Globus pallidus (tissue), 1 donor: ENCODE results near the gene STK32C.
"Not testable (repeated sequence)": the region's sequence is repeated elsewhere in the genome, so short reads cannot be mapped to it uniquely, and the experiment has no call there.

Experiments used
- DNase-seq: peaks from one replicate; pipeline ENCODE4 v3.0.0-alpha.2; 2015; ENCODE audit warnings: low spot score

Gene STK32C

DNA sequence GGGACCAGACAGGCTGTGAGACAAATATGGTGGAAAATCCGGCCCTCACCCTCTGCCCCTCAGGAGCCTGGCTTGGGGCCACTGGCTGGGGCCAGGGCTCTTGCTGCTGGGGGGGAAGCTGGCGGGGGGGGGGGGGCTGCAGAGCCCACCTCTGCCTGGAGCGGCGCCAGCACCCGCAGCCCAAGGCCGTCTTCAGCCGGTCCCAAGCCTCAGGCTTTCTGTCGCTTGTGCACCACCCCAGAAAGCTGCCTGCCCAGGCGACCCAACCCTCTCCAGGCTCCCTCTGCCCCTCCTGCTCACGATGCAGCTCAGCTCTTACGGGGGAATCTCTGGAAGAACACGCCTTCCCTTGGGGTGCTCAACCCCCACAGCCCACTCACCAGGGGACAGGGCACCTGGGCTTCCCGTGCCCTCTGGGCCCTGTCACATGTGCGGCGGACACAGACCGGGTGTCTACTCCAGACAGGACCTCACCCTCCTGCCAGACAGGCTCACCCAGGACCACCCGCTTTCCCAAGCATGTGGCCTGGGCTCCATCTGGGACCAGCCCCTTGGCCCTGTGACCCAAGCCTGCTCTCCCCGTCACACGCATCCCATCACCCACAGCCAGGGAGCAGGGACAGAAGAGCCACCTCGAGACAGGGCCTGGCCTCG, 77.1 kb downstream of the STK32C start:
- DNase-seq = no peak

GRCh38 chr10:132229834-132230556, 77.8 kb downstream of the STK32C start:
- DNase-seq = no peak

DNA sequence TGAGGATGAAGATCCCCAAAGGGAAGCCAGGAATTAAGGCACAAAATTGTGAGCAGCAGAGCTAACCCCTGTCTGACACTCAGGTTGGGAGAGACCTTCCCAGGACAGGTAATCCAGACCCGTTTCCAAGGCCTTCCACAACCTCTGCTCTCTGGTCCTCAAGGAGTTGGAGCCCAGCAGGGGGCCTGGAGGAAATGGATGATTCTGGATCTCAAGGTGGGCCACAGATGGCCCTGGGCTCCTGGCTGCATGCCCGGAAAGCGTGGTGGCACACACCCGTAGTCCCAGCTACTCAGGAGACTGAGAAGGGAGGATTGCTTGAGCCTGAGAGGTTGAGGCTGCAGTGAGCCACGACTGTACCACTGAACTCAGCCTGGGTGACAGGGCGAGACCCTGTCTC, 78.7 kb downstream of the STK32C start:
- DNase-seq = no peak

- DNase-seq = no peak
Observed at GRCh38 chr10:132228616-132229015, 79.1 kb downstream of the STK32C start.

DNA sequence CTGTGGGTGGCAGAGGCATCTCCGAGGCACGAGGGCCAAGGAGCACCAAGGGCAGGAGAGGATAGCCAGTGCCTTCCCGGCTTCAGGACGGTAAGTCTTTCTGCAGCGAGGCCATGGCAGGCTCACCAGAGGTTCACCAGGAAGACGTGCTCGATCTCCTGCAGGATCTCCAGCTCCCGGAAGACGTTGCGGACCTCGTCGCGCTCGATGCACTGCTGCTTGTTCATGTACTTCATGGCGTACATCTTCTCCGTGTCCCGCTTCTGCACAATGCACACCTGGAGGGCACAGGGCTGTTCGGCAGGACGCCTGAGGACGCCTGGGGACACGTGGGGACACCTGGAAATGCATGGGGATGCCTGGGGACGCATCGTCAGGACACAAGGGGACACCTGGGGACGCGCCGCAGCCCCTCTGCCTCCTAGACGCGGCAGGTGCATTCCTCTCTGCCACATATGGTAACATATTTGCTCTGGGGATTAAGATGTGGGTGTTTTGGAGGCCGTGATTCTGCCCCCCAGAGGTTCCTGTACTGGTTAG, 79.8 kb downstream of the STK32C start:
- no peak for DNase-seq

DNA sequence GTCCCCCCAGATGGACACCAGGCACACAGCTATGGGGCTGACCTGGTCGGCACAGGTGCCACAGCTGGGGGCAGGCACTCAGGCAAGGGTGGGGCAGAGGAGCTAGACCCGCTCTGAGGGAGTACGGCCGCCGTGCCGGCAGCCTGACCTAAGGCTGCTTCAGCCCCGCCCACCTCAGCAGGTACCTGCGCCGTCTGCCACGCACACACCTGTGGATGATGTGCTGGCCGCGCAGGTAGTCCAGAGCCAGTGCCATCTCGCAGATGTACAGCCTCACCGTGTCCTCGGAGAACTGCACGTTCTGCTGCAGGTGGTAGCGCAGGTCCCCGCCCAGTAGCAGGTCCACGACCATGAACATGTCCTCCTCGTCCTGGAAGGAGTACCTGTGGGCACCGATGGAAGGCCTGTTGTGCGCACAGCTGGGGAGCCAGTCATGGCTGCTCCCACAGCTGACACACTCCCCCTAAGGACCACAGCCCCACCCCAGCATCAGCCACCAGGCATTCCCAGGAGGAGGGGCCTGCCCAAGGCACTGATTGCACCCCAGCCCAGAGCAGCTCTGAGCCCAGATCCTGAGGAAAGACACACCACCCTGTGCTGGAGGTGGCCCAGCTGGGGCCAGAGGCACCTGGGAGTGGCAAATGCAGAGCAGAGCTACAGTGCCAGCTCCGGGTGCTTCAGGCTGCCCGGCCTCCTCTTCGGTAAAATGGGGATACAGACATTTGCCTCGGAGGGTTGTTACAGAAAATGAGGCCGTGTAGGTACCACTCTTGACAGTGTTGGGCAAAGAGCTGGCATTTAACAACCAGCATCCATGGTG, 81.0 kb downstream of the STK32C start:
- no peak for DNase-seq

DNA sequence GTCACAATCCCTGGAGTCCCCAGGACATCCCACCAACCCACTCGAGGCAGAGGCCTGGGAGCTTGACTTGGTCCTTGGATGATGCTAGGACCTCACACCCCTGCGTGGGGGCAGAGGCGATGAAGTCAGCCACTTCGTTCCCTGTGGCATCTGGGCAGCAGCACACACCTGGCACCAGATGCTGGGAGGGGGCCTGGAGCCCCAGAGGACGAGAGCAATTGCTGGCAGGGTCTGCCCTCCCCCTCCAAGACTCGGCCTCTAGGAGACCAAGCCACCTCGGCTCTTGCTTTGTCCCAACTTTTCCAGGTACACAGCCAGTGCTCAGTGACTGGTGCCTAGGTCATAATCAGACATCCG, 81.9 kb downstream of the STK32C start:
- no peak for DNase-seq

GRCh38 chr10:132225073-132225848, 82.5 kb downstream of the STK32C start:
- DNase-seq = no peak

- DNase-seq = no peak
Observed at GRCh38 chr10:132224343-132225072, 83.2 kb downstream of the STK32C start.

GRCh38 chr10:132223611-132224342, 84.0 kb downstream of the STK32C start:
- no peak for DNase-seq

GRCh38 chr10:132223156-132223590, 84.6 kb downstream of the STK32C start:
- peak; percentile 75 for DNase-seq

- DNase-seq = no peak
Observed at GRCh38 chr10:132222726-132223125, 85.0 kb downstream of the STK32C start.

DNA sequence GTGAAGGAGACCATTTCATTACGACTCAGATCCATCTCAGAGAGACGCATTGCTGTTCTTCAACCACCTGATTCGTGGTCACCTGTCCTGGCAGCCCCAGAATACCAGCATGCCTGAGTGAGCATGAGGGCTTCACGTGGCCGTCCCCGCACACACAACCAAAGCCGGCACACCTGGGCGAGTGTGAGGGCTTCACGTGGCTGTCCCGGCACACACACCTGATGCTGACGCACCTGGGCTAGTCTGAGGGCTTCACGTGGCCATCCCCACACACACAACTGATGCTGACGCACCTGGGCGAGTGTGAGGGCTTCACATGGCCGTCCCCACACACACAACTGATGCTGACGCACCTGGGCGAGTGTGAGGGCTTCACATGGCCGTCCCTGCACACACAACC, 86.8 kb downstream of the STK32C start:
- DNase-seq = not testable (repeated sequence)

- no peak for DNase-seq
Observed at GRCh38 chr10:132220061-132220460, 87.7 kb downstream of the STK32C start.

- DNase-seq = no peak
Observed at GRCh38 chr10:132219486-132219885, 88.3 kb downstream of the STK32C start.

DNA sequence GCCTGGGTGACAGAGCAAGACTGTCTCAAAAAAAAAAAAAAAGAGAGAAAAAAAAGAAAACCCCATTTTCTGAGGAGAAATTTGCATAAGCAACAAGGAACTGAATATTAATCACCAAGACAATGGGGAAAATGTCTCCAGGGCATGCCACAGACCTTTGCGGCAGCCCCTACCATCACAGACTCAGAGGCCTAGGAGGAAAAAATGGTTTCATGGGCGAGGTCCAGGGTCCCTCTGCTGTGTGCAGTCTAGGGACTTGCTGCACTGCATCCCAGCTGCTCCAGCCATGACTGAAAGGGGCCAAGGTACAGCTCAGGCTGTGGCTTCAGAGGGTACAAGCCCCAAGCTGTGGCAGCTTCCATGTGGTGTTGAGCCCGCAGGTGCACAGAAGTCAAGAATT, 91.3 kb downstream of the STK32C start:
- not testable (repeated sequence) for DNase-seq

DNA sequence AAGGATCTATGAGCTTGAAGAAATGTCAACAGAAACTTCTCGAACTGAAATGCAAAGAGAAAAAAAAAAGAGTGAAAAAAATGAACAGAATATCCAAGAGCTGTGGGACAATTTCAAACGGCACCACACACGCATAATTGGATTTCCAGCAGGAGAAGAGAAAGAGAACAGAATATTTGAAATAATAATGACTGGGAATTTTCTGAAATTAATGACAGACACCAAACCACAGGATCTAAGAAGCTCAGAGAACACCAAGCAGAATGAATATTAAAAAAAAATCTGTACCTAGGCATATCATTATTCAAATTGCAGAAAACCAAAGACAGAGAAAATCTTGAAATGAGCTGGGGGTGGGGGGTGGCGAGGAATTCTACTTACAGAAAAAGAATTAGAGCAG, 93.8 kb downstream of the STK32C start:
- DNase-seq = no peak

GRCh38 chr10:132212816-132213215, 94.9 kb downstream of the STK32C start:
- no peak for DNase-seq

DNA sequence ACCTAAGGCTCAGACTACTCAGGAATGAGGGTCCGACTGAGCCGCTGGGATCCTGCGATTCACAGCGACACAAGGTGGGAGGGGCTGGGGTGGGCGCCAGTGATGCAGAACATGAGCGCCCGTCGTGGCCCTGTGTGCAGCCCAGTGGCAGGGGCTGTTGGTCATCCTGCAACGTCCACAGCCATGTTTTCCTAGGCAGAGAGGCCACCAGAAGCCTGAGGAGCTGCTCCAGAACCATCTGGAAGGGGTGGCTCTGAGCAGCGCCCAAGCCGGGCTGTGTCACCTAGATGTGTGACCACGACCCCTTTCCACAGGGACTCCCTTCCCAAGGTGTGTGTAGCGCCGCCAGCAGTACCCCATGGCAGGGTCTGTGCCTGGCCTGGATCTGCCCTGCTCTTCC, 96.5 kb downstream of the STK32C start:
- DNase-seq = no peak

GRCh38 chr10:132210766-132211165, 97.0 kb downstream of the STK32C start:
- DNase-seq = no peak
